Chondrocyte (in vitro differentiated cells): ENCODE results near the gene LRRC7. TPM values are rescaled to one million over a fixed set of nuclear protein-coding genes. Genes with fewer than 3 reads are reported as not detected.
A peak's percentile ranks its signal among the peaks of the same experiment; 100 is the strongest.

Experiments
- DNase-seq: peaks from one replicate; pipeline ENCODE4 v3.0.0; 2021; ENCODE audit warnings: mixed read lengths, low spot score
- H3K27ac Mint-ChIP-seq: one replicate; pipeline ENCODE4 v1.8.0; 2021; ENCODE audit warnings: mild to moderate bottlenecking, moderate library complexity, mixed read lengths; ENCODE audit not compliant: unreplicated experiment
- H3K27me3 Mint-ChIP-seq: 2 replicates; pipeline ENCODE4 v1.8.0; 2021; ENCODE audit warnings: low read depth, mixed read lengths
- H3K36me3 Mint-ChIP-seq: 2 replicates; pipeline ENCODE4 v1.8.0; 2021; ENCODE audit warnings: low read depth, mixed read lengths
- H3K4me1 Mint-ChIP-seq: 2 replicates; pipeline ENCODE4 v1.8.0; 2021; ENCODE audit warnings: low read depth, mild to moderate bottlenecking, mixed read lengths
- H3K4me3 Mint-ChIP-seq: one replicate; pipeline ENCODE4 v1.8.0; 2021; ENCODE audit warnings: mild to moderate bottlenecking, moderate library complexity, mixed read lengths; ENCODE audit not compliant: unreplicated experiment
- H3K9me3 Mint-ChIP-seq: 2 replicates; pipeline ENCODE4 v1.8.0; 2021; ENCODE audit warnings: low read depth, mixed read lengths
- CTCF ChIP-seq: fragments of 200-600 bp; sonication (generic); IDR thresholded peaks from 2 replicates; pipeline ENCODE4 v1.5.0; 2021; ENCODE audit warnings: antibody characterized with exemption, mild to moderate bottlenecking, moderate library complexity
- total RNA-seq: library from RNA; stranded (reverse); gene quantifications from 3 replicates; pipeline ENCODE4 v1.2.1, GENCODE V29; 2021

LRRC7 gene
- total RNA-seq, 1 donor from 2014 or later, result not detected

- Mint-ChIP-seq H3K27me3 (no peaks in the 10 kb centered on the region), H3K27ac (no peak overlapping the region), H3K9me3 (peaks cover 2% of the 10 kb centered on the region), H3K36me3 (no peaks in the 10 kb centered on the region), H3K4me1 (no peaks in the 10 kb centered on the region), H3K4me3 (no peak overlapping the region)
- DNase-seq, result no peak
- no peak for TF ChIP-seq CTCF
Observed at GRCh38 chr1:69679965-69680364, 112.2 kb downstream of the LRRC7 start.

GRCh38 chr1:69686367-69686984 is 118.8 kb downstream of the LRRC7 start:
- Mint-ChIP-seq H3K27me3 (no peaks in the 10 kb centered on the region), H3K9me3 (peaks cover 16% of the 10 kb centered on the region), H3K4me3 (no peak overlapping the region), H3K4me1 (no peaks in the 10 kb centered on the region), H3K27ac (no peak overlapping the region), H3K36me3 (no peaks in the 10 kb centered on the region)
- TF ChIP-seq CTCF, result no peak
- DNase-seq, result no peak

GRCh38 chr1:69688193-69688592 is 120.5 kb downstream of the LRRC7 start:
- no peaks in the 10 kb centered on the region for H3K4me1 Mint-ChIP-seq
- H3K36me3 Mint-ChIP-seq, result no peaks in the 10 kb centered on the region
- no peaks in the 10 kb centered on the region for H3K27me3 Mint-ChIP-seq
- H3K4me3 Mint-ChIP-seq, result no peak overlapping the region
- H3K27ac Mint-ChIP-seq, result no peak overlapping the region
- no peak for TF ChIP-seq CTCF
- H3K9me3 Mint-ChIP-seq, result peaks cover 14% of the 10 kb centered on the region
- no peak for DNase-seq

DNA sequence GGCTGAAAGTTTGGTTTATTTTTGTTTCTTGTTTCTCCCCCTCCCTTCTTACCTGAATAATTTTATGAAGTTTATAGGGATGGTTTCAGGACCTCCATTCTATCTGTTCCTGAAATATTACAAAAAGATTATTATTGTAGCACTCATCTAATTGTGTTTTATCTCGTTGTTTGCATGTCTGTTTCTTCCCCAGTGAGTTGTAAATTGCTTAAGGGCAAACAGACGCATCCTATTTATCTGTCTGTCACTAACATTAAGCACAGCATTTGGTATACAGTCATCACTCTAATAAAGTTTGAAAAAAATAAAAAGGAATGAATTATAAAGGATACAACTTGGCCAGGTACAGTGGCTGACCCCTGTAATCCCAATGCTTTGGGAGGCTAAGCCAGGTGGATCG is 123.5 kb downstream of the LRRC7 start:
- Mint-ChIP-seq H3K27me3 (no peaks in the 10 kb centered on the region), H3K27ac (no peak overlapping the region), H3K4me3 (no peak overlapping the region), H3K4me1 (peaks cover 13% of the 10 kb centered on the region), H3K9me3 (peaks cover 16% of the 10 kb centered on the region), H3K36me3 (peaks cover 1% of the 10 kb centered on the region)
- no peak for TF ChIP-seq CTCF
- DNase-seq, result no peak

DNA sequence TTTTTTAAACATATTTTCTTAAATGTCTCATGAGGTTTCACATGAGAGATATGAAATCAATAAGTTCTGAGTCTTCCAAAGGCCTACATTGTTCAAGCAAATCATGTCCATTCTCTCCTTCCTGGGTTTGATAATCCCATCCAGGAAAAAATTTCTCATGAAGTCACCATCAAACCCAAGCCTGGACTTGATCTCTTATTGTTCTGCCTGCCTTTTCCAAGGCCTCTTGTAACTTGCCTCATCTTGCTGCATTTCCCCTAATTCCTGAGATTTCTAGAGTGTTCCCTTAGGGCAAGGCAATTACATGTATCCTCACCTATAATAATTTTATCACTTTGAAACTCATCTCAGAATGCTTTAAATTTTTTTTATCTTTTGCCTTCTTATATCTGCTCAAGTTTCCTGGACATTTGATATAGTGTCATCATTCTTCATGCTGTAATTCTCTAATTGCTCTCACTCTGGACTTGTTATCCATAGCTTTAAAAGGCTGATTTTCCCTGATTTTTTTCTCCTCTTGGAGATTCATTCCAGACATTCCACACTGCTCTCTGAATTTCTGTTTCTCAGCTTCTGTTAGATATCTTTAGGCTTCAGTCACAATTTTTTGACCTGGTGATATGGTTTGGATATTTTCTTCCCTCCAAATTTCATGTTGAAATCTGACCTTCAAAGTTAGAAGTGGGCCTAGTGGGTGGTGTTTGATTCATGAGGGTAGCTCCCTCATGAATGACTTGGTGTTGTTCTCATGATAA is 126.4 kb downstream of the LRRC7 start:
- no peak for TF ChIP-seq CTCF
- H3K4me1 Mint-ChIP-seq, result peaks cover 13% of the 10 kb centered on the region
- peaks cover 1% of the 10 kb centered on the region for H3K36me3 Mint-ChIP-seq
- DNase-seq, result no peak
- no peak overlapping the region for H3K4me3 Mint-ChIP-seq
- H3K27ac Mint-ChIP-seq, result peak overlapping the region; percentile 34
- H3K27me3 Mint-ChIP-seq, result no peaks in the 10 kb centered on the region
- peaks cover 8% of the 10 kb centered on the region for H3K9me3 Mint-ChIP-seq
